Activated T-helper 17 cell treated with anti-CD3 and anti-CD28 coated beads, Interleukin-2, amount 50 U/mL, for 72 hours (primary cell): ENCODE data around the gene ADGB. TPM values are rescaled to one million over a fixed set of nuclear protein-coding genes. Genes with fewer than 3 reads are reported as not detected.

ENCODE experiments used
- ATAC-seq: fragments of 150-1000 bp; cut with Tn5 transposase; replicated peaks from 2 replicates; pipeline ENCODE4 v1.10.0; 2021; ENCODE audit warnings: mild to moderate bottlenecking, moderate library complexity
- H3K27ac Mint-ChIP-seq: one replicate; pipeline ENCODE4 v1.8.0; 2022; ENCODE audit warnings: mixed read lengths
- H3K27me3 Mint-ChIP-seq: one replicate; pipeline ENCODE4 v1.8.0; 2022; ENCODE audit warnings: mixed read lengths
- H3K36me3 Mint-ChIP-seq: one replicate; pipeline ENCODE4 v1.8.0; 2022; ENCODE audit warnings: low read depth, mild to moderate bottlenecking, mixed read lengths
- H3K4me1 Mint-ChIP-seq: one replicate; pipeline ENCODE4 v1.8.0; 2022; ENCODE audit warnings: mixed read lengths
- H3K4me3 Mint-ChIP-seq: one replicate; pipeline ENCODE4 v1.8.0; 2022; ENCODE audit warnings: mild to moderate bottlenecking, mixed read lengths
- H3K9me3 Mint-ChIP-seq: one replicate; pipeline ENCODE4 v1.8.0; 2022; ENCODE audit warnings: mixed read lengths
- total RNA-seq, 2 donors: library from RNA; stranded (reverse); gene quantifications; one replicate each; pipeline ENCODE4 v1.2.3, GENCODE V29; 2022

ADGB gene
- total RNA-seq, 2 donors from 2014 or later = not detected

DNA sequence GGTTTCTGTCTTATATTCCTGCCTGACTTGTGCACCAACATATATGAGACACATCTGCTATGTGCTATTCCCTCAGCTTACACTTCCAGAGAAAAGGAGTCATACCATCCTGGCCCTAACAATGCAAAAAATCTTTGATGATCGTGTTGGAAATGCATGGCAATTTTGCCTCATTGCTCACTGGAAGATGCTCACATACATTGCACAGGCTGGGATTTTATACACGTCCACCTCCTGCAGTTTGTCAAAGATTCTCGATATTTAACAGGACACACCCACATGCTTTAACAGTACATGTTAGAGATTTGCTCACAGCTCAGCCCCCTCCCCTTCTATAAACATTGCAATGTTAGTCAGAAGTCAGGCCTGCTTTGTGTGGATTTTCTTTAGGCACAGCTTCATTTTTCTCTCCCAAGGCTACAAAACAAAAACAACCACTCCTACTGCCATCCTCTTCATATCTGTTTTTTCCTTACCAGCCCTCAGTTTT, 66.1 kb downstream of the ADGB start:
- Mint-ChIP-seq H3K4me3 (no peak overlapping the region), H3K9me3 (peaks cover 5% of the 10 kb centered on the region), H3K4me1 (no peaks in the 10 kb centered on the region), H3K27ac (no peak overlapping the region), H3K27me3 (peaks cover 10% of the 10 kb centered on the region), H3K36me3 (no peaks in the 10 kb centered on the region)
- ATAC-seq = no peak

GRCh38 chr6:146666909-146667308, 68.1 kb downstream of the ADGB start:
- peaks cover 4% of the 10 kb centered on the region for H3K9me3 Mint-ChIP-seq
- H3K27ac Mint-ChIP-seq = no peak overlapping the region
- no peak for ATAC-seq
- H3K27me3 Mint-ChIP-seq = peaks cover 24% of the 10 kb centered on the region
- no peak overlapping the region for H3K4me3 Mint-ChIP-seq
- H3K36me3 Mint-ChIP-seq = no peaks in the 10 kb centered on the region
- H3K4me1 Mint-ChIP-seq = no peaks in the 10 kb centered on the region

DNA sequence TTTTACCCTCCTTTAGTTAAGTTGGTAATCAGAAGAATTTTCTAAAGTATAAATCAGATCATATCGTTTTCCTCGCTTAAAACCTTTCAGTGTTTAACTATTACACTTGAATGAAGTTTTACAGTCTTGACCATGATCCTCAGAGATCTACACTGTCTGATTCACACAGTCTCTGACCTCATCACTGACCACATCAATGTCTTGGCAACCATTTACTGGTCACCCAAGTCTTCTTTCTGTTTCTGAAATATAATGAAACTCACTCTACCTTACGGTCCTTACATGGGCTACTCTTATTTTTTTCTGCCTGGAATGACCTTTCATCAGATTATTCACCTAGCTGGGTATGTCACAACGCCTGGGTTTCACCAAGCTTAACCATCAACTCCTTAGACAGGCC, 71.4 kb downstream of the ADGB start:
- Mint-ChIP-seq H3K9me3 (no peaks in the 10 kb centered on the region), H3K4me3 (no peak overlapping the region), H3K4me1 (no peaks in the 10 kb centered on the region), H3K27me3 (peaks cover 30% of the 10 kb centered on the region), H3K36me3 (no peaks in the 10 kb centered on the region), H3K27ac (no peak overlapping the region)
- ATAC-seq = no peak

DNA sequence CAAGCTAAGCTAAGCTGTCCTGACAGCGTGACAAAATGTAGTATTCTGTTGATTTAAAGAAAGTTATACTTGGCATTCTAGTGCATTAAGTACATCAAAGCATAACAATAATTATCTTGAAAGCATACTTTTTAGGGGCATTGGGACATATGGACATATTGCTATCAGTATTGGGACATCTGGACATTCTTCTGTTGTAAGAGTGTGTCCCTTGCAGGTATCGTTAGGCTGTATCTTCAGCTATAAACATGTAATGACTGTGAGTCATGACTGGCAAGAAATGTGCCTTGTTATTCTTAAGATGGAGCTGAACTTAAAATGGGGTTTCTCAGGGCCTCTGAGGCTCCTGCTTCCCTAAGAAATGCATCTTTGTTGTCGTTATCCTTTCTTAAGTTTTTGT, 74.3 kb downstream of the ADGB start:
- Mint-ChIP-seq H3K36me3 (no peaks in the 10 kb centered on the region), H3K4me1 (no peaks in the 10 kb centered on the region), H3K27ac (no peak overlapping the region), H3K27me3 (peaks cover 30% of the 10 kb centered on the region), H3K4me3 (no peak overlapping the region), H3K9me3 (no peaks in the 10 kb centered on the region)
- ATAC-seq = no peak

DNA sequence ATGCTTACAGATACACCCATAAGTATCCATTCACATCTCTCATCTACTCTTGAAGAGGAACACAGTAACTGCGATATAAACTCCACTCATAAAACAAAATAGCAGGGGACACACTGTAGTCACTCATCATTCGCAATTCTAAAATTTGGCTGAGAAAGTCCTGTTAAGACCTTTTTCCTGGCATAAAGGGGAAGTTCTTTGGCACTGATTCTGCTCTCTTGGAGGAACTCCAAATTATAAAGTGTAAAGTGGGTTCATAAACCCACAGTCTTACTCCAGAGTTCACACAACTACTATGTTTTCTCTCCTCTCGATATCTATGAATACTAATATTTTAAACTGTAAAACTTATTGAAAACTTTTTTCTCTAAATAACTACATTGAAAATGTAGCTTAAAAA, 80.6 kb downstream of the ADGB start:
- Mint-ChIP-seq H3K4me3 (no peak overlapping the region), H3K27me3 (peaks cover 4% of the 10 kb centered on the region), H3K9me3 (no peaks in the 10 kb centered on the region), H3K27ac (no peak overlapping the region), H3K4me1 (no peaks in the 10 kb centered on the region), H3K36me3 (no peaks in the 10 kb centered on the region)
- no peak for ATAC-seq

DNA sequence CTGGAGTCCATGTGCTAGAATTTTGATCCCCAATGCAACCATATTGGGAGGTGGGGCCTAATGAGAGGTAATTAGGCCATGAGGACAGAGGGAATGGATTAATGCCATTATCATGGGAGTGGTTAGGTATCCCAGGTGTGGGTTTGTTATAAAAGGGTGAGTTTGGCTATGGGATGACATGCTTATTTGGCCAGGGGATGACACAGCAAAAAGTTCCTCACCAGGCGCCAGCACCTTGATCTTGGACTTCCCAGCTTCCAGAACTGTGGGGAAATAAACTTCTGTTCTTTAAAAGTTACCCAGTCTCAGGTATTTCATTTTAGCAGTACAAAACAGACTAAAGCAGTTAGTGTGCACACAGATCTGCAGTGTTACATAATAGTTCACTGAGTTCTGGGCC, 84.1 kb downstream of the ADGB start:
- Mint-ChIP-seq H3K9me3 (no peaks in the 10 kb centered on the region), H3K36me3 (no peaks in the 10 kb centered on the region), H3K27ac (no peak overlapping the region), H3K4me3 (no peak overlapping the region), H3K4me1 (no peaks in the 10 kb centered on the region), H3K27me3 (peaks cover 3% of the 10 kb centered on the region)
- no peak for ATAC-seq

DNA sequence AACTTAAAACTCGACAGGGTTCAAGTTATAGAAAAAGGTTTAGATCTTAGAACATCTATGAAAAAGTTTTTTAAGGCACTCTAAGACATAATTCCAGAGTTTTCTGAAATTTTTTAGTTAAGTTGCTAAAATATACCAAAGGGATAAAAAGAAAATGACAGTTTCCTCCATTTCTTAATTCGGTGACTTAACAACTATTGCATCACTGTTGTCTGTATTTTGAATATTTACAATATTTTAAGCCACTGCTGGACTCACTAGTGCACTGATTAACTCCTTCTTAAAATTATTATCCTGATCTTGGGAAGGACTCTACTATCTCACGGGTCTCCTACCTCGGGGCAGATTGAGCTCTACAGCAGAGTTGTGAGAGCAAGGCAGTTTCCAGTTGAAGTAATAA, 91.0 kb downstream of the ADGB start:
- Mint-ChIP-seq H3K27me3 (peaks cover 8% of the 10 kb centered on the region), H3K27ac (no peak overlapping the region), H3K4me1 (no peaks in the 10 kb centered on the region), H3K36me3 (no peaks in the 10 kb centered on the region), H3K9me3 (no peaks in the 10 kb centered on the region), H3K4me3 (no peak overlapping the region)
- no peak for ATAC-seq

GRCh38 chr6:146693342-146693741, 94.6 kb downstream of the ADGB start:
- H3K36me3 Mint-ChIP-seq = no peaks in the 10 kb centered on the region
- no peaks in the 10 kb centered on the region for H3K4me1 Mint-ChIP-seq
- peaks cover 5% of the 10 kb centered on the region for H3K27me3 Mint-ChIP-seq
- no peak for ATAC-seq
- H3K9me3 Mint-ChIP-seq = no peaks in the 10 kb centered on the region
- H3K4me3 Mint-ChIP-seq = no peak overlapping the region
- no peak overlapping the region for H3K27ac Mint-ChIP-seq

DNA sequence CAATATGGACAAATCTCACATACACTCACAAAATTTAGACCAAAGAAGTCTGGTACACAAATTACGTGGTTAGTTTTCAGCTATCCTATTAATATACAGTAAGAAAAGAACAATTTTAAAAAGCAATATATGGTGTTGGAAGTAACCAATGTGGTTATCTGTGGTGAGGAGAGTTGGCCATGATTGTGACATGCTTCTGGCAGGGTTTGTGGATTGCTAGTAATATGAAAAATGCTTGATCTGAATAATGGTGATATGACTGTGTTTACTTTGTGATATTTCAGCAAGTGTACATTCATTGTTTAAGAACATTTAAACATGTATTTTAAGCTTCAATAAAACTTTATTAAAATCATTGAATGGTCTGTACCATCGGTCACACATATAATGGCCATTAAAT, 99.1 kb downstream of the ADGB start:
- Mint-ChIP-seq H3K36me3 (no peaks in the 10 kb centered on the region), H3K4me3 (no peak overlapping the region), H3K27me3 (peaks cover 5% of the 10 kb centered on the region), H3K4me1 (no peaks in the 10 kb centered on the region), H3K27ac (no peak overlapping the region), H3K9me3 (no peaks in the 10 kb centered on the region)
- ATAC-seq = no peak

DNA sequence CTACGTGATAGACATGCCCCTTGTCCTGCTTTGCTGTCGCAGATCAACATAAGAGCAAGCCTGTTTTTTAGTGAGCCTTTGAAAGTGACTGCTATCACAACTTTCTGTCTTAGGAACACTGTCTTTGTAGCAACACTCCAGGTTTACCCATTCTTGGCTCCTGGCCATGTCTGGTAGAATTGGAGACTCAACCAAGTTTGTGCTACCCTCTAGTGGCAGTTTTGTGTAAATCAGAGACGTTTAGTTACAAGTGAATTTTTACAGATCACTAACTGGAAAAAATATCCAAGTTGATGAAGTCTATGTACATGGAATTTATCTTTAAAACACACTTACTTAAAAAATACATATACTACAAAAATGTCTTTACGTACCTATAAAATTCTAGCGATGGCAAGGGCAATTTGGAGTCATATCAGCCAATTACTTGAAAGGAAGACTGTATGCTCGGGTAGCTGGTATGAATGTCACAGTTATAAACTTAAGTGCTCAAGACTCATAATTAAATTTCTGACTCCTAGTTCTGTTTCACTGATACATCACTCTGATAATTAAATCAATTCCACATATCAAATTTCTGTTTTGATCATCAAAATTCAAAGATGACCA, 101.4 kb downstream of the ADGB start:
- H3K36me3 Mint-ChIP-seq = no peaks in the 10 kb centered on the region
- no peaks in the 10 kb centered on the region for H3K4me1 Mint-ChIP-seq
- H3K9me3 Mint-ChIP-seq = no peaks in the 10 kb centered on the region
- H3K27me3 Mint-ChIP-seq = no peaks in the 10 kb centered on the region
- H3K27ac Mint-ChIP-seq = no peak overlapping the region
- peak; percentile 45 for ATAC-seq
- H3K4me3 Mint-ChIP-seq = no peak overlapping the region

- Mint-ChIP-seq H3K27ac (no peak overlapping the region), H3K9me3 (no peaks in the 10 kb centered on the region), H3K36me3 (no peaks in the 10 kb centered on the region), H3K4me1 (no peaks in the 10 kb centered on the region), H3K4me3 (no peak overlapping the region), H3K27me3 (no peaks in the 10 kb centered on the region)
- ATAC-seq = no peak
Measured at GRCh38 chr6:146701632-146702031, 102.9 kb downstream of the ADGB start.

- H3K36me3 Mint-ChIP-seq = no peaks in the 10 kb centered on the region
- H3K4me1 Mint-ChIP-seq = no peaks in the 10 kb centered on the region
- H3K9me3 Mint-ChIP-seq = no peaks in the 10 kb centered on the region
- no peaks in the 10 kb centered on the region for H3K27me3 Mint-ChIP-seq
- ATAC-seq = no peak
- no peak overlapping the region for H3K27ac Mint-ChIP-seq
- no peak overlapping the region for H3K4me3 Mint-ChIP-seq
Measured at GRCh38 chr6:146709036-146709622, 110.4 kb downstream of the ADGB start.

DNA sequence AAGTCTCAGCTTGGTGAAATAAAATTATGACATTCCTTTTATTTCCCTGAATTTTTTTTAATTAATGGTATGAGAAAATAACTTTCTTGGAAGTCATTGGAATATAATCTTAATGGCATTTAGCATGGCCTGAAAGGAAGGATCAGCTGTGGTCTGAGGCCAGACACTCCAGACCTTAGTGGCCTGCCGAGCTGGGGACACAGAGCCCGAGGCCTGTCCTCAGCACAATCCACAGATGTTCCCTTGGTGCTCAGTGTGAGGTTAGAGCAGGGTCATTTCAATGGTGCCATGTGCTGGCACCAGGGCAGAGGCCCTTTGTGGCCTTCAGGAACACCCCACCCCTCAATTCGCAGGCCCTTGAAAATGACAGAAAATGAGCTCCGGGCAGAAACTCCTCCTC, 120.6 kb downstream of the ADGB start:
- Mint-ChIP-seq H3K4me3 (no peak overlapping the region), H3K36me3 (no peaks in the 10 kb centered on the region)

DNA sequence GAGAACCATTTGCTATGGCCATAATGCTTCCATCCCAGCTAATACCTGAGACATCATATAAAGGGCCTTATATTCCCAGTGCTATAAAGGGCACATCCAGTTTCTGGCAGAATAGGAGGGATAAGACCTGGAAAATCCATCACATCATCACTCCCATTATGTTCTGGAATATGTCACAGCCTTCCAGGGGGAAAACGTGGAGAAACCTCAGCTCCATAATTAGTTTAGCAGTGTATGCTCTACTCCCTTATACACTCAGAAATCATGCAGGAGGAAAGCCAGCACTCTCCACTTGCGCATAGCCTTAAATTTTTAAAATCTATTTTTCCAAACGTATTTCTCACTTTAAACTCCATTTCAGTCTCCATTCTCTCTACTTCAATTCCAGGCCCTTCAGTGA, 140.9 kb downstream of the ADGB start:
- H3K4me3 Mint-ChIP-seq = no peak overlapping the region
- no peaks in the 10 kb centered on the region for H3K27me3 Mint-ChIP-seq
- no peaks in the 10 kb centered on the region for H3K36me3 Mint-ChIP-seq
- H3K4me1 Mint-ChIP-seq = no peaks in the 10 kb centered on the region
- ATAC-seq = no peak
- no peak overlapping the region for H3K27ac Mint-ChIP-seq
- no peaks in the 10 kb centered on the region for H3K9me3 Mint-ChIP-seq

More for the DNA sequence above, 120.6 kb downstream of the ADGB start:
- Mint-ChIP-seq H3K9me3 (no peaks in the 10 kb centered on the region), H3K27ac (no peak overlapping the region), H3K4me1 (no peaks in the 10 kb centered on the region), H3K27me3 (no peaks in the 10 kb centered on the region)
- ATAC-seq = no peak

DNA sequence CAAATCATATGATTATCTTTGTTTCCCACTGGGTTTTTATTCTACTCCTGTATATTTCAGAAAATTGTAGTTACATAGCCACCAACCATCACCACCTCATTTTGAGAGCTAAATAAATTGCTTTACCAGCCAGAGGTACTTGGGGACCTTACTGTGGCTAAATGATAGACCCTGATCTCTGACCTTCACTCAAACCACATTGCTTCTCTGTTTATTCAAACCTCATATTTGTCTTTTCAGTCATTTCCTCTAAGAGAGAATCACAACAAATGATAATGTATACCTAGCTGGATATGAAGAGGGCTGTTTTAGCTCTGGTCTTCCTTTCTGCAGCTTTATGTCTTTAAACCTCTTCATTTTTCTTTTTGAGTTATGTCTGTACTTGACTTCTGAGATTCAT, 142.8 kb downstream of the ADGB start:
- H3K4me1 Mint-ChIP-seq = no peaks in the 10 kb centered on the region
- H3K36me3 Mint-ChIP-seq = no peaks in the 10 kb centered on the region
- no peak for ATAC-seq
- no peak overlapping the region for H3K4me3 Mint-ChIP-seq
- no peak overlapping the region for H3K27ac Mint-ChIP-seq
- peaks cover 3% of the 10 kb centered on the region for H3K27me3 Mint-ChIP-seq
- no peaks in the 10 kb centered on the region for H3K9me3 Mint-ChIP-seq
